ENCODE results near the gene RFT1. TPM values are rescaled to one million over a fixed set of nuclear protein-coding genes. Genes with fewer than 3 reads are reported as not detected.
"Not testable (repeated sequence)": the region's sequence is repeated elsewhere in the genome, so short reads cannot be mapped to it uniquely, and the experiment has no call there.

The RFT1 gene
- total and polyA plus RNA-seq, 2 donors (not counting 1 experiment from before 2014, with no cell fraction given): 9.7 to 20.5 TPM

DNA sequence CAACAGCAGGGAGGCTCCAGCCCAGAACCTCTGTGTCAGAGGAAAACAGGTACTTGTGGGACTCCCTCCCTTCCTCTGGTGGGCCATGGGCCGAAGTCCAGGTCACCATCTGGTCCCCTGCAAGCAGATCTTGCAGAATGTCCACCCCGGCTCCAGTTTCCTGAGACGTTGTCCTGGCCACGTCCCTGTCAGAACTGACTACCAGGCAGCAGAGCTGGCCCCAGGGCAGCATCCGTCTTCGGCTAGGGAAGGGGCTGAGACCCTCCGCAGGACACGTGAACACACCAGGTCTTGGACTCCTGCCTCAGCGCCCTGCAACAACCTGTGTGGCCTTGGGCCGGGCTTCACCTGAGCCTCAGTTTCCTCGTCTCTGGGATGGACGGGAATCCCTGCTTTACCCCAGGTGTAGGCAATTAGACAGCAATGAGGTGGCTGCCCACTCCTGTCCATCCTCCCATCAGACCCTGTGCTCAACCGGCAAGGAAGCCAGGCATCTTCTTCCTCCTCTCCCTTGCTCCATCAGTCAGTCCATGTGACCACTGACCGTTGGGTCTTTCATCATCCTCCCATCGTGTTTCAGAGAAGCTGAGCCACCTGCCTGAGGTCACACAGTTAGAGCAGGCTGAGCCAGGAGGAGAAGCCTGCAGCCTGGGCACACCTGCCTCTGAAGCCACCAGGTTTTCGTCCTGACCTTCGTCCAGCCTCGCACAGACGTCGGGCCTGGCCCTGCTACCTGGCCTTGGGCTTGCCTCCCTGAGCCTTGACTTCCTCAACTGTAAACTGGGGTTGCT, 21.8 kb upstream of the RFT1 start:
- Histone ChIP-seq H2AFZ (ENCODE audit: low read length) (no peak overlapping the region), H3K9me3 (ENCODE audit: control insufficient read depth, insufficient read depth, low read depth, low read length) (no peaks in the 10 kb centered on the region), H3K27ac (ENCODE audit: insufficient read depth, low read length) (no peak overlapping the region), H3K4me2 (ENCODE audit: extremely low read depth, insufficient read depth, low read length) (no peak overlapping the region), H3K4me3 (replicated peaks in 1 of 4; ENCODE audit: control extremely low read depth in 1 of 4, insufficient read depth in 1 of 4, low read depth in 3 of 4, low read length in 4 of 4) (no peak overlapping the region), H4K20me1 (ENCODE audit: control insufficient read depth, extremely low read depth, insufficient read depth, low read length) (no peaks in the 10 kb centered on the region), H3K36me3 (ENCODE audit: control insufficient read depth, insufficient read depth, low read length) (no peaks in the 10 kb centered on the region), H3K9ac (ENCODE audit: insufficient read depth, low read length) (no peak overlapping the region), H3K79me2 (ENCODE audit: control insufficient read depth, insufficient read depth, low read length) (no peaks in the 10 kb centered on the region), H3K4me1 (ENCODE audit: control insufficient read depth, extremely low read depth, insufficient read depth, low read length) (peaks cover 6% of the 10 kb centered on the region), H3K27me3 (ENCODE audit: control insufficient read depth, insufficient read depth, low read length) (peaks cover 6% of the 10 kb centered on the region)
- TF ChIP-seq EZH2 (IDR thresholded peaks at IDR 0.05; ENCODE audit: low read length, missing control alignments): no peak
- TF ChIP-seq, protein P1, sequence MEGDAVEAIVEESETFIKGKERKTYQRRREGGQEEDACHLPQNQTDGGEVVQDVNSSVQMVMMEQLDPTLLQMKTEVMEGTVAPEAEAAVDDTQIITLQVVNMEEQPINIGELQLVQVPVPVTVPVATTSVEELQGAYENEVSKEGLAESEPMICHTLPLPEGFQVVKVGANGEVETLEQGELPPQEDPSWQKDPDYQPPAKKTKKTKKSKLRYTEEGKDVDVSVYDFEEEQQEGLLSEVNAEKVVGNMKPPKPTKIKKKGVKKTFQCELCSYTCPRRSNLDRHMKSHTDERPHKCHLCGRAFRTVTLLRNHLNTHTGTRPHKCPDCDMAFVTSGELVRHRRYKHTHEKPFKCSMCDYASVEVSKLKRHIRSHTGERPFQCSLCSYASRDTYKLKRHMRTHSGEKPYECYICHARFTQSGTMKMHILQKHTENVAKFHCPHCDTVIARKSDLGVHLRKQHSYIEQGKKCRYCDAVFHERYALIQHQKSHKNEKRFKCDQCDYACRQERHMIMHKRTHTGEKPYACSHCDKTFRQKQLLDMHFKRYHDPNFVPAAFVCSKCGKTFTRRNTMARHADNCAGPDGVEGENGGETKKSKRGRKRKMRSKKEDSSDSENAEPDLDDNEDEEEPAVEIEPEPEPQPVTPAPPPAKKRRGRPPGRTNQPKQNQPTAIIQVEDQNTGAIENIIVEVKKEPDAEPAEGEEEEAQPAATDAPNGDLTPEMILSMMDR (conservative IDR thresholded peaks at IDR 0.05 in 1 of 2, IDR thresholded peaks at IDR 0.05 in 1 of 2; ENCODE audit: low read depth in 1 of 2, low read length in 2 of 2): no peak
- DNase-seq (ENCODE audit: low read depth in 2 of 2): no peak

DNA sequence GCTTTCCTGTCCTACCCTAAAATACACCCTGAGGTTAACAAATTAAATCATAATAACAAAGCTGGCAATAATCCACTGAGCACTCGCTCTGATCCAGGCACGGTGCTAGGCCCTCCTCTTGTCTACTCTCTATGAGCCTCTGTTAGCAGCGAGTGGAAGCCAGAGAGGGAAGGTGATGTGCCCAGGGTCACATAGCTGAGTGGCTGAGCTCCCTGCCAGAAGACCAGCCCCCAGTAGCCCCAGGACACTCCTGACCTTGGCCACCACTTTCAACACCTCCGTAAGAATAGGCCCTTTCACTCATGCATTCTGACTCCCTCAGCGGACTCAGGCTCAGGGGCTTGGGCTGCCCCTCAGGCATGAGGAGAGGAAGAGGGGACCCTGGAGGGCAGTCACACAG, 21.2 kb upstream of the RFT1 start:
- Histone ChIP-seq H3K4me3 (replicated peaks in 1 of 4; ENCODE audit: control extremely low read depth in 1 of 4, insufficient read depth in 1 of 4, low read depth in 3 of 4, low read length in 4 of 4) (no peak overlapping the region), H3K4me1 (ENCODE audit: control insufficient read depth, extremely low read depth, insufficient read depth, low read length) (peaks cover 6% of the 10 kb centered on the region), H3K79me2 (ENCODE audit: control insufficient read depth, insufficient read depth, low read length) (no peaks in the 10 kb centered on the region), H3K9ac (ENCODE audit: insufficient read depth, low read length) (no peak overlapping the region), H2AFZ (ENCODE audit: low read length) (no peak overlapping the region), H3K4me2 (ENCODE audit: extremely low read depth, insufficient read depth, low read length) (no peak overlapping the region), H3K36me3 (ENCODE audit: control insufficient read depth, insufficient read depth, low read length) (no peaks in the 10 kb centered on the region), H3K27me3 (ENCODE audit: control insufficient read depth, insufficient read depth, low read length) (no peaks in the 10 kb centered on the region), H3K9me3 (ENCODE audit: control insufficient read depth, insufficient read depth, low read depth, low read length) (no peaks in the 10 kb centered on the region), H4K20me1 (ENCODE audit: control insufficient read depth, extremely low read depth, insufficient read depth, low read length) (no peaks in the 10 kb centered on the region), H3K27ac (ENCODE audit: insufficient read depth, low read length) (no peak overlapping the region)
- no peak for DNase-seq (ENCODE audit: low read depth in 2 of 2)
- TF ChIP-seq, protein P1 (conservative IDR thresholded peaks at IDR 0.05 in 1 of 2, IDR thresholded peaks at IDR 0.05 in 1 of 2; ENCODE audit: low read depth in 1 of 2, low read length in 2 of 2): no peak
- TF ChIP-seq EZH2 (IDR thresholded peaks at IDR 0.05; ENCODE audit: low read length, missing control alignments): no peak

DNA sequence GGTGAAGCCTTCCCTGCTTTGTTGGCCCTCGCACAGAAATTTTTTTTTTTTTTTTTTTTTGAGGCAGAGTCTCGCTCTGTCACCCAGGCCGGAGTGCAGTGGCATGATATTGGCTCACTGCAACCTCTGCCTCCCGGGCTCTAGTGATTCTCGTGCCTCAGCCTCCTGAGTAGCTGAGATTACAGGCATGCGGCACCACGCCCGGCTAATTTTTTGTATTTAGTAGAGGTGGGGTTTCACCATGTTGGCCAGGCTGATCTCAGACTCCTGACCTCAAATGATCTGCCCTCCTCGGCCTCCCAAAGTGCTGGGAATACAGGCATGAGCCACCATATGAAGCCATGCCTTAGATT, 20.8 kb upstream of the RFT1 start:
- H3K27me3 ChIP-seq (ENCODE audit: control insufficient read depth, insufficient read depth, low read length); H3K9me3 ChIP-seq (ENCODE audit: control insufficient read depth, insufficient read depth, low read depth, low read length); H3K36me3 ChIP-seq (ENCODE audit: control insufficient read depth, insufficient read depth, low read length); H3K9ac ChIP-seq (ENCODE audit: insufficient read depth, low read length); H3K79me2 ChIP-seq (ENCODE audit: control insufficient read depth, insufficient read depth, low read length); H3K4me3 ChIP-seq (replicated peaks in 1 of 4; ENCODE audit: control extremely low read depth in 1 of 4, insufficient read depth in 1 of 4, low read depth in 3 of 4, low read length in 4 of 4); DNase-seq (ENCODE audit: low read depth in 2 of 2); H3K4me2 ChIP-seq (ENCODE audit: extremely low read depth, insufficient read depth, low read length); H3K4me1 ChIP-seq (ENCODE audit: control insufficient read depth, extremely low read depth, insufficient read depth, low read length); H3K27ac ChIP-seq (ENCODE audit: insufficient read depth, low read length); H4K20me1 ChIP-seq (ENCODE audit: control insufficient read depth, extremely low read depth, insufficient read depth, low read length); H2AFZ ChIP-seq (ENCODE audit: low read length): not testable (repeated sequence)

All from fibroblast of lung (primary cell).